HG02885 (cell line): ENCODE data around the gene CLIP2.
"Not testable (repeated sequence)": the region's sequence is repeated elsewhere in the genome, so short reads cannot be mapped to it uniquely, and the experiment has no call there.

Source experiments
- ATAC-seq: cut with Tn5 transposase; IDR thresholded peaks from one replicate; pipeline ENCODE4 v1.9.1; 2021; ENCODE audit warnings: mild to moderate bottlenecking; ENCODE audit not compliant: unreplicated experiment, poor library complexity

CLIP2 gene

DNA sequence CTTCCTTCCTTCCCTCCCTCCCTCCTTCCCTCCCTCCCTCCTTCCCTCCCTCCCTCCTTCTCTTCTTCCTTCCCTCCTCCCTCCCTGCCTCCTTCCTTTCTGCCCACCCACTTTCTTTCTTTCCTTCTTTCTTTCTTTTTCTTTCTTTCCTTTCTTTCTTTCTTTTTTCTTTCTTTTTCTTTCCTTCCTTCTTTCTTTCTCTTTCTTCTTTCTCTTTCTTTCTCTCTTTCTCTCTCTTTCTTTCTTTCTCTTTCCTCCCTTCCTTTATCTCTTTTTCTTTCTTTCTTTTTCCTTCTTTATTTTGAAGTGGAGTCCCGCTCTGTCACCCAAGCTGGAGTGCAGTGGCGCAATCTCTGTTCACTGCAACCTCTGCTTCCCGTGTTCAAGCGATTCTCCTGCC, 130.8 kb downstream of the CLIP2 start:
- no peak for ATAC-seq

DNA sequence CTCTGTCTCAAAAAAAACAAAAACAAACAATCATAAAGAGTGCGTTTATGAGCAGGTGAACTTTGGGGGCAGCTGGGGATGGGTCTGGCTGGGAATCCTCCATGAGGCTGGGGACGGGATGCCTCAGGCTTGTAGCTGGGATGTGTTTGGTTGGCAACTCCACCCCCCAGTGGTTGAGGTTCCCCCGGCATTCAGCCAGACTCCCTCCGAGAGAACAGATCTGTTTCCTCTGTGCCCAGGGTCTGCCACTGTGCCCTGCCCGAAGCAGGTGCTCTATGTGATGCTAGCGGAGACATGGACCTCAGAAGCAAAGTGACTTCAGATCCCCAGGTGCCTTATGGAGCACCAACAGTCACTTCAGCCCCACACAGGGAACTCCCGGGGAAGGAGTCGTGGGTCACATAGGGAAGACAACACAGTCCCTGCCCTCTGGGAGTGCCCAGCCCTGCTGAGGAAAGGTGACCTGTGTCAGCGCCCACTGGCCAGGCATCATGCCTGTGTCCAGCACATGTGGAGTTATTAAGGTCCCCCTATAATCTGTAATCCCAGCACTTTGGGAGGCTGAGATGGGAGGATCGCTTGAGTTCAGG, 135.2 kb downstream of the CLIP2 start:
- ATAC-seq = no peak

GRCh38 chr7:74428023-74428422, 138.8 kb downstream of the CLIP2 start:
- no peak for ATAC-seq

DNA sequence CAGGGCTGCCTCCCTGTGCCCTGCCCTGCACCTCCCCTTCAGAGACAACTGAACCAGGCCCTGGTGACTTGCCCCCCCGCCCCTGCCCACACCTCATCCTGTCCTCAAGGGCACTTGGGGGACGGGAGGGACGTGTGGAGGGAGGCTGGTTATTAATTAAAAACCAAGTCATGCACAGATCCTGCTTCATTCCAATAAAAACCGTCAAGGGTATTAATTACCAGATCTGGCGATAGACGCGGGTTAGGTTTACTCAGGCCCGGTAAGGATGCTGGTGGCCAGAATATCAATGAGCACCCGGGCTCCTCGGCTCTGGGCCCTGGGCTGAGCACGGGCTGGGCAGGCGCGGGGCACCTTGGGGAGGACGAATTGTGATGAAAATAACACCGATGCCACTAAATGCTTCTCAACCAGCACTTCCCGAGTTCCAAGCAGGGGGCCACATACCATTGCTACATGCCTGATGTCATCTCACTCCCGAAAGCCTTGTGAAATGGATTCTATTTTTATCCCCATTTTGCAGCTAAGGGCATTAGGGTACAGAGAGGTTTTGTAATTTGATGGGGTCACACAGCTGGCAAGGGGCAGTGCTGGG, 140.0 kb downstream of the CLIP2 start:
- ATAC-seq = no peak

DNA sequence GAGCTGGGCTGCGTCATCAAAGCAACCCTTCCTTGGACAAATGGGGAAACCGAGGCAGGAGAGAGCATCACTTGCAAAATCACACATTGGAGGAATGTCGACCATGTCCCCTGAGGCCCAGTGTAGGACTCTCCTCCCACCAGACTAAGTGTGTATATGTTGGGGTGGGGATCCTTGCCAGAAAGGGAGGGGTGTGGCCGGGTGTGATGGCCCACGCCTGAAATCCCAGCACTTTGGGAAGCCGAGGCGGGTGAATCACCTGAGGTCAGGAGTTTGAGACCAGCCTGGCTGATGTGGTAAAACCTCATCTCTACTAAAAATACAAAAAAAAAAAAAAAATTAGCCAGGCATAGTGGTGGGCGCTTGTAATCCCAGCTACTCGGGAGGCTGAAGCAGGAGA, 141.2 kb downstream of the CLIP2 start:
- not testable (repeated sequence) for ATAC-seq

GRCh38 chr7:74430961-74431466, 141.8 kb downstream of the CLIP2 start:
- ATAC-seq = no peak

- not testable (repeated sequence) for ATAC-seq
Observed at GRCh38 chr7:74437291-74437571, 148.0 kb downstream of the CLIP2 start.

GRCh38 chr7:74438327-74438726, 149.1 kb downstream of the CLIP2 start:
- ATAC-seq = no peak

GRCh38 chr7:74439541-74439940, 150.3 kb downstream of the CLIP2 start:
- no peak for ATAC-seq

- not testable (repeated sequence) for ATAC-seq
Observed at GRCh38 chr7:74440143-74440542, 150.9 kb downstream of the CLIP2 start.

GRCh38 chr7:74441801-74442200, 152.6 kb downstream of the CLIP2 start:
- ATAC-seq = no peak

DNA sequence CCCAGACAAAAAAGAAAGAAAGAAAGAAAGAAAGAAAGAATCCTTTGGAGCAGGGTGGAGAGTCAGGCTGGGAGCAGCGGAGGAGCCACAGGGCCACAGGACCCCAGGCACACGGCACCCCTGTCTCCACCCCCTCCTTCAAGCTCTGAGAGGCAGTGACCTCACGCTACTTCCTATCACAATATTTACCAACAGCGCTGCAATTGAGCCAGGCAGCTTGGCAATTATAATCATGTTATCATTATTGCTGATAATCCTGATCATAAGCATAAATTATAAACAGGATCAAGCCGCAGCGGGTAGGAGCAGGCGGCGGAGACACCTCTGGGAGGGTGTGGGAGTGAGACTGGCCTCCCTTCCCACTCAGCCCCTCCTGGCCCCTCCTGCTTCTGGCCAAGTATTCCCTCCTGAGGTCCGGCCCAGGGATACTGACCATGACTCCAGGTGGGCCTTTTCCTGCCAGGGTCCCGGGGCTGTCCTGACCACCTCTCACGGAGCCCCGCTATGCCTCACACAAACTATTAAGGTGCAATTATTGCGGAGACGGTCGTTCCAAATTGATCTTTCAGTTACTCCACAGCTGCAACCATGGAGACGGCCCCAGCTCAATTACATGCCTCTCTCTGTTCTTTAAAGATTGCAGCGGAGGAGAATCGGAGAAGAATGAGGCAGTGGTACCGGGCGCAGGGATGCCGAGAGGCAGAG, 154.5 kb downstream of the CLIP2 start:
- no peak for ATAC-seq

DNA sequence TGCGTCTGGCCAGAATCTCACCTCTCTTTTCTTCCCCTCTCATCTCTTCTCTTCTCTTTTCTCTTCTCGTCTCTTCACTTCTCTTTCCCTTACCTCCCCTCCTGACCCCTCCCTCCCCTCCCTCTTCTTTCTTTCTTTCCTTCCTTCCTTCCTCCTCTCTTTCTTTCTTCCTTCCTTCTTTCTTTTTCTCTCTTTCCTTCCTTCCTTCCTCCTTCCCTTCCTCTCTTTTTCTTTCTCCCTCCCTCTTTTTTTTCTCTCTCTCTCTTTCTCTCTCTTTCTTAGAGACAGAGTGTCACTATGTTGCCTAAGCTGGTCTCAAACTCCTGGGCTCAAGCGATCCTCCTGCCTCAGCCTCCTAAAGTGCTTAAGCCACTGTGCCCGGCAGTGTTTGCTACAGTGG, 159.9 kb downstream of the CLIP2 start:
- no peak for ATAC-seq

GRCh38 chr7:74449809-74450397, 160.7 kb downstream of the CLIP2 start:
- peak; percentile 43 for ATAC-seq

- ATAC-seq = no peak
Observed at GRCh38 chr7:74452748-74453321, 163.6 kb downstream of the CLIP2 start.

GRCh38 chr7:74453322-74454011, 164.3 kb downstream of the CLIP2 start, which contains the start of gene GTF2IRD1:
TSS of gene GTF2IRD1 (plus strand) at chr7:74453906. CDS start at chr7:74508081, 54,175 bp downstream.
- peak; percentile 41 for ATAC-seq

DNA sequence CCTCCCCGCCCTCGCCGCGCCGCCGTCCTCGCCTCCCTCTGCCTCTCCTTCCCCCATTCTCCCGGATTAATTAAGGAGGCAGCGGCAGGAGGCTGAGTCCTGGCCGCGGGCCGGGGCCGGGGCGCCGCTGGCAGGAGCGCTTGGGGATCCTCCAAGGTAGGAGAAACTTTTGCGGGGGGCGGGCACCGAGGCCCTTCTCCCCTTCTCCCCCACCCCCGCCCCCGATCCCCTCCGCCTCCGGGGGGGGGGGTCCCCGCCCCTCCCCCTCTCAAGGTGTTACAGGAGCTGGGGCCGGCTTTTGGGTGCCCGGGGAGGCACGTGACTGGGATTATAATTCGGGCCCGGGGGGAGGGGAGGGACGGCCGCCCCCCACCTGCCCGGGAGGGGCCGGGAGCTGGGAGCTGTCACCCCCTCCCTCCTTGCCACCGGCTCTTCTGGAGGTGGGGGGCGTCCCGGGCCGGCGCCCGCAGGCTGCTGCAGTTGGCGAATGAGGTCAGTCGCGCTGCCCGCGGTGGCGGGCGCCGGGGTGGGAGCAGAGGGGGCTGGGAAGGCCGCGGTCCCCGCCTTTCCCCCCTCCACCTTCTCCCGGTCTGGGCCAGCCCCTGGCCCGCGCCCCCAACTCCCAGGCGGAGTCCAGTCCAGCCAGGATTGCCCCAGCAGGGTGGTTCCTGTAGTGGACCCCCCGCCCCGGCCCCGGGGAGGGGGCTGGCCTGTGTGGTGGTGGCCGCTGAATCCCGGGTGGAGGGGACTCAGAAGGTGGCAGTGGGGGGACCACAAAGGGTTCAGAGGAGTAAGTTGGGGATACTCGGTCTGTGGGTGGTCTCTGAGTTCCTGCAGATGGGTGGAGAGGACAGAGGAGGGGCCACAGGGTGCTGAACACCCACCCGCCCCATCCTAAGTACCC, 165.1 kb downstream of the CLIP2 start:
- no peak for ATAC-seq

- ATAC-seq = no peak
Observed at GRCh38 chr7:74454925-74455288, 165.7 kb downstream of the CLIP2 start.

GRCh38 chr7:74455291-74455804, 166.1 kb downstream of the CLIP2 start:
- no peak for ATAC-seq
